HuH-7 (cell line): ENCODE results near the gene P2RY8.
"Not testable (repeated sequence)": the region's sequence is repeated elsewhere in the genome, so short reads cannot be mapped to it uniquely, and the experiment has no call there.

ENCODE experiments used
- DNase-seq: peaks from one replicate; pipeline ENCODE4 v3.0.0; 2011; ENCODE audit warnings: low spot score

The P2RY8 gene

DNA sequence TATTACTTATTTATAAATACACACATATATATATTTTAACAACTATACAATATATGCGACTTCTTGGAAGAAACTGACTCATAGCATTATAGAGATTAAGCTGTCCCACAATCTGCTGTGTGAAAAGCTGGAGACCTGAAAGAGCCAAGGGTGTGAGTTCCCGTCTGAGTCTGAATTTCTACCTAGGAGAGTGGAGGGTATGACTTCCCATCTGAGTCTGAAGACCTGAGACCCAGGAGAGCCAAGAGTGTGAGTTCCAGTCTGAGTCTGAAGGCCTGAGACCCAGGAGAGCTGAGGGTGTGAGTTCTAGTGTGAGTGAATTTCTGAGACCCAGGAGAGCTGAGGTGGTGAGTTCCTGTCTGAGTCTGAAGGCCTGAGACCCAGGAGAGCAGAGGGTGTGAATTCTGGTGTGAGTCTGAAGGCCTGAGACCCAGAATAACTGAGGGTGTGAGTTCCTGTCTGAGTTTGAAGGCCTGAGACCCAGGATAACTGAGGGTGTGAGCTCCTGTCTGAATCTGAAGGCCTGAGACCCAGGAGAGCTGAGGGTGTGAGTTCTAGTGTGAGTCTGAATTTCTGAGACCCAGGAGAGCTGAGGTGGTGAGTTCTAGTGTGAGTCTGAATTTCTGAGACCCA is 8.9 kb upstream of the P2RY8 start:
- DNase-seq = no peak

DNA sequence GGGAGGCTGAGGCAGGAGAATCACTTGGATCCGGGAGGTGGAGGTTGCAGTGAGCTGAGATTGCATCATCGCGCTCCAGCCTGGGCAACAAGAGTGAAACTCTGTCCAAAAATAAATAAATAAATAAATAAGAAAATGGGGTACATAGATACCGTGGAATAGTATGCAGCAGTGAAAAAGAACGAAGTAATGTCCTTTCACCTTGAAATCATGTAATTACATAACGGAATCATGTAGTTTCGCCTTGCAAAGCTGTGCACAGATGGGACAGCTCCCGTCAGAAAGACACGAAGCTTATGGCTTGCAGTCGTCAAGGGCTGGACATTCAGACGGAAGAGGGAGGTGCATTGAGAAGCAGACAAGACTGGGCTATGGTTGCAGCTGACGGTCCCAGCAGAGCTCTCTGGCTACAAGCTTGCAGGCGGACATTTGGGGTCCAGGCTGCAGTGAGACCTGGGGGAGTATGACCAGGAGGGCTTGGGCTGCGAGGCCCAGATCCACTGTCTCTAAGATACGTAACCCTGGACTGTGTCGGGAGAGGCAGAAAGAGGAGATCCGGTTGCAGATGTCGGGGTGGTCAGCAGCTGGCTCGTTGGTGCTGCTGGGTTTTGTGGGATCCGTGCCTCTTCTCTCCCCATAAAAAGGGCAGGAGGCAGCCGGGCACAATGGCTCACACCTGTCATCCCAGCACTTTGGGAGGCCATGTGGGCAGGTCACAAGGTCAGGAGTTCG is 6.2 kb upstream of the P2RY8 start:
- no peak for DNase-seq

DNA sequence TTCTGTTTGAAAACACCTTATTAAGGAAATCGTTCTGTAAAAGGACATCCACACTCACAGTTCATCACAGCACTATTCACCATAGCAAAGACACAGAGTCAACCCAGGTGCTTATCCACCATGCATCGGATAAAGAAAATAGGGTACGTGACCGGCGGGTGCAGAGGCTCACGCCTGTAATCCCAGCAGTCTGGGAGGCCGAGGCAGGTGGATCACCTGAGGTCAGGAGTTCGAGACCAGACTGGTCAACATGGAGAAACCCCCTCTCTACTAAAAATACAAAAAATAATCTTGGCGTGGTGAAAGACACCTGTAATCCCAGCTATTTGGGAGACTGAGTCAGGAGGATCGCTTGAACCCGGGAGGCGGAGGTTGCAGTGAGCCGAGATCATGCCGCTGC is 2.2 kb upstream of the P2RY8 start:
- not testable (repeated sequence) for DNase-seq

DNA sequence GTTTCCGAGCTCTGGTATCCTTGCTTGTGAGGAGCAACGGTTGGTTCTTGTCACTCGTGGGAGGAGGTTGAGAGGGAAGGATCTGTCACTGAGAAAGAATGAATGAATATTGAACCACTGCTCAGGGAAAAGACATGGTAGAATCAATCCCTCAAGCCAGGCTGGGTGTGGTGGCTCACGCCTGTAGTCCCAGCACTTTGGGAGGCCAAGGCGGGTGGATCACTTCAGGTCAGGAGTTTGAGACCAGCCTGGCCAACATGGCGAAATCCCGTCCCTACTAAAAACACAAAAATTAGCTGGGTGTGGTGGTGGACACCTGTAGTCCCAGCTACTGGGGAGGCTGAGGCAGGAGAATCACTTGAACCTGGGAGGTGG is 718 bp upstream of the P2RY8 start:
- DNase-seq = not testable (repeated sequence)

DNA sequence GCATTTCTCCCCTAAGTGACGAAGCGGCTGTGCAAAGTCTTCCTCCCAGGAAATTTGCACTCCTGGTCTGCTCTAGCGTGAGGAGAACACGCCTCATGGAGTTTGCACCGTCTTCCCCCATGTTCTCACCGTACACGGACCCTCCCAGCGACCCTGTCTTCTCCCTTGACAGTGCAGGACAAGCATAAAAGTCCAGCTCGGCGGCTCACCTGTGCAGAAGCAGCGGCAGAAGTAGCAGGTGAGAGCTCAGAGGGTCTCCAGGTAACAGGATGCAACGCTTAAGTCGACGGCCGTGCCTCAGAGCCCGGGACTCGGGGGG is 314 bp downstream of the P2RY8 start:
- no peak for DNase-seq

DNA sequence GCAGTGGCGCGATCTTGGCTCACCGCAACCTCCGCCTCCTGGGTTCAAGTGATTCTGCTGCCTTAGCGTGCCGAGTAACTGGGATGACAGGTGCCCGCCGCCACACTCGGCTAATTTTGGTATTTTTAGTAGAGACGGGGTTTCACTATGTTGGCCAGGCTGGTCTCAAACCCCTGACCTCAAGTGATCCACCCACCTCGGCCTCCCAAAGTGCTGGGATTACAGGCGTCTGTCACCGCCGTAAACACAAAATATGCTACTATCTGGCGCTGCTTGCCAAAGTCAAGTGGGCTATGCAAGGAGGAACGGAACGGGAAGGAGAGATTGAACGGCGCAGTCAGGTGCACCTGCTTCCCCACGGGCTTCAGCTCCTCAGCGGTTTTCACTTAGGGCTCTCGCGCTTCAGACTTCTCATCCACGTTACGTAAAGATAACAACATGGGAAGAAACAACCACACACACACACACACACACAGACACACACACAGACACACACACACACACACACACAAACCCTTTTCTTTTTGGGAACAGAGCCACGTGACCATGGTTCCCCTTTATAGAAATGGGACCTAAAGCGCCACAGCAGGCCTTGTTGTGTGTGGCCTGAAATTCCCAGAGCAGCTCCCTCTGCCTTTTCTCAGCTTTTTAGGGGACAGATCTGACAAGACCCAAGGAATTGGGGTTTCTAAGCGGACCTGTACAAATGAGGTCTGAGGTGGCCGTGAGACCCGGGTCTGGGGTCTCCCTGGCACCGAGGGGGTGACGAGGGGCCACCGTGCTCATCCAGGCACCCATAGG is 1.5 kb downstream of the P2RY8 start:
- DNase-seq = no peak

DNA sequence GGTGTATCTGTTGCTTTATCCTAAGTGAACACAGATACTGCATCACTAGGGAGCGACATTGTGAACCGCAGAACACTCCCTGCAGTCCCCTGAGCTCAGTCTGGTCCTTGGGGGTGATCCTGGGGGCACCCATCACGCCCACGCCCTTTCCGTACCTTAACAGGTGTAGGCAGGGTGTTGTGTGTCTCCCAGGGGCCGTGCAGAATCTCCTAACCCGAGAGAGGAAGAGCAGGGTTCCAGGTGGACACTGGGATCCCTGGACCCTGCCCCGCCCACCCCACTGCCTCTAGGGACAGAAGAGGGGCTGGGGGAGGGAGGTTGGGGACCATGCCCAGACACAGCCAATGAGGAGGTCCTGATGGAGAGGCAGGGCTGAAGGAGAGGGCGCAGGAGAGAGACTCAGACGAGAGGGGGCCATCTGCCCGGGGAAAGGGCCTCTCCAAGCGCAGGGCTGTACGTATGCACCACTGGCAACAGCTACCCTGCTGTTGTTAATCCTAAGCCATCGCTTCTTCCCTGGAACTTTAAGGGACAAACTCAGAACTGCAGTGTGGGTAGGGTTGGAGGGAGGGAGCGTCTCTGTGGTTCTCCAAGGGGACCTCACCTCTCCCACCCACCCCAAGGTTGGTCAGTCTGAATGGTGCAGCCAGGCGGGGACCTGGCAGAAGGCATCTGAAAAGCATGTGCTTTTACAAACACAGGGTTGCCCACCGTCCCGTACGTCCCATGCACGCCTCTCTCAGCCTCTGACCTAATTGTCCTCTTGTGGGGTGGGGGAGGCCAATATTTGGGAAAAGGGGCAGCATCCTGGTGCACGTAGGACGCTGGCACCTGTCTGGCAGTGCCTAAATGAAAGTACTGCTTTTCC is 2.5 kb downstream of the P2RY8 start:
- no peak for DNase-seq

DNA sequence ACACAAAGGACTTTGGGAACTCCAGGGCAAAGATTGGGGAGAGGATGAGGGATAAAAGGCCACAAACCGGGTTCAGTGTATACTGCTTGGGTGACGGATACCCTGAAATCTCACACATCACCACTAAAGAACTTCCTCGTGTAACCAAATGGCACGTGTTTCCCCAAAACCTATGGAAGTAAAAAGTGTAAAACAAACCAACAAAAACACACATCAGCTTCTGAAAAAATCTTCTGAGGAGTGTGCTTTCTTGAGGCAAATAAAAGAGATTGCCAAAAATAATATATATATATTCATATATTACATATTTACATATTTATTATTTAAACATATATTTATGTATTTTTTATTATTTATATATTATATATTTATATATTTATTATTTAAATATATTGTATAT is 3.9 kb downstream of the P2RY8 start:
- no peak for DNase-seq

DNA sequence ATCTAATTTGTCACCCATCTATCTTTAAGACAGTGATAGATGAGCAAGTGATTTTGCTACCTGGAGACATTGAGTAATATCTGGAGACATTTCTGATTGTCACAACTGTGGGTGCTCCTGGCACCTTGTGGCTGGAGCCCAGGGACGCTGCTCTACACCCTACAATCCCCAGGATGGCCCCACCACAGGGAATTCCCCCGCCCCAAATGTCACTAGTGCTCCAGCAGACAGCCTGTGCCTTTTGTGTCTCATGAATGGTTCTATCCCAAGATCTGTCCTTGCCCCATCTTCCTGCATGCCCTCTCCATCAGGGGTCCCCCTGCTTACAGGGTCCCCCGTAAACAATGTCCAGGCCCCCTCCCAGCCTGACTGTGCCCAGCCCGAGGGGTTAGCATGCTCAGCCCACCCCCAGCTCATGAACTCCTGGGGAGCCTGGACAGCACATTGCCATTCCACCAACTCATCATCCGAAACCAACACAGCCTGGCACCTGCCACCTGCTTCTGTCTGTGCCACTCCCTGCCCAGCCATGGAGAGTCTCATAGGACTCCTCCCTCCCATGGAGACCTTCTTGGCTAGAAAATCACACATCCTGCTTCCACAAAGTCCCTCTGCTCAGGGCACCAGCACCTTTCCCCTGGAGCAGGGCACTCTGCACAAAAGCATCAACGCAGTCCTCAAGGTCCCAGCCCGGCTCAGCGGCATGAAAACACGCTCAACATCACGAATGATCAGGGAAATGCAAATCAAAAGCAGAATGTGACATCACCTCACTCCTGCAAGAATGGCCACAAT is 5.7 kb downstream of the P2RY8 start:
- no peak for DNase-seq

DNA sequence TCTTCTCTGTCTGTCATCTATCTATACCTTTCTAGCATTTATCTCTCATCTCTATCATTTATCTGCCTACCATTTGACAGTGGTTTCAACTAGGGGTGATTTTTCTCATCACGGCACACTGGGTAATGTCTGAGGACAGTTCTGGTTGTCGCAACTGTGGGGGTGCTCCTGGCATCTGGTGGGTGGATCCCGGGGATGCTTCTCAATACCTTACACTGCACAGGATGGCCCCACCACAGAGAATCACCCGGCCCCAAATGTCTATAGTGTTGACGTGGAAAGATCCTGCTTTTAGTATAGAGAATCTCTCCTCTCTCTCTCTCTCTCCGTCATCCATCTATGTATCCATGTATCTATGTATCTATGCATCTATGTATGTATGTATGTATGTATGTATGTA is 7.2 kb downstream of the P2RY8 start:
- DNase-seq = no peak

DNA sequence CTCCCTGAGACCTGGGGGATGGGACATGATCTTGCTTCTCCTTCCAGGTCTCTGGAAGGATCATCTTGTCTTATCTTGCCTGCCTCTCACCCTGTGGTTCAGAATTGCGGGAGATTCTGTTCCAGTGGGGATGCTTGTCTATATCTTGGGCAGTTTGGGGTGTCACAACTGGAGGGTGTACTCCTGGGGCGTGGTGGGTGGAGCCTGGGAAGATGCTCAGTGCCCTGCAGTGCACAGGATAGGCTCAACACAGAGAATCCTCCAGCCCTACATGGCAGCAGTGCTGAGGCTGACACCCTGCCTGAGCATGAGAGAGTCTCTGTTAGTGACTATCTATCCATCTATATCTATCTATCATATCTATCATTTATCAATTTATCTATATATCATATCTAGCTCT is 7.7 kb downstream of the P2RY8 start:
- no peak for DNase-seq

DNA sequence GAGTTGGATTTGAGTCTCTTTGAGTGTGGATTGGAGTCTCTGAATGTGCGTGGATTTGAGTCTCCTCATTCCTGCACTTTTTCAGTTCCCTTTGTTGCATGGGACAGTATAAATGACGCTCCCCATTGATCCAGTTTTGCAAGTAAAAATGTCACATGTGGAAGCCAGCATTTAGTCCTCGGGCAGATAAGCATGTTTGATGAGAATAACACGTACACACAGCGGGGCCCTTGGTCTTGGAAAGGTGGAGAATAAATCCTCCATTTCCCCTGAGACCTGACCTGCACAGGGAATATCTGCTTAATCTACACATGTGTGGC is 8.1 kb downstream of the P2RY8 start:
- DNase-seq = no peak

DNA sequence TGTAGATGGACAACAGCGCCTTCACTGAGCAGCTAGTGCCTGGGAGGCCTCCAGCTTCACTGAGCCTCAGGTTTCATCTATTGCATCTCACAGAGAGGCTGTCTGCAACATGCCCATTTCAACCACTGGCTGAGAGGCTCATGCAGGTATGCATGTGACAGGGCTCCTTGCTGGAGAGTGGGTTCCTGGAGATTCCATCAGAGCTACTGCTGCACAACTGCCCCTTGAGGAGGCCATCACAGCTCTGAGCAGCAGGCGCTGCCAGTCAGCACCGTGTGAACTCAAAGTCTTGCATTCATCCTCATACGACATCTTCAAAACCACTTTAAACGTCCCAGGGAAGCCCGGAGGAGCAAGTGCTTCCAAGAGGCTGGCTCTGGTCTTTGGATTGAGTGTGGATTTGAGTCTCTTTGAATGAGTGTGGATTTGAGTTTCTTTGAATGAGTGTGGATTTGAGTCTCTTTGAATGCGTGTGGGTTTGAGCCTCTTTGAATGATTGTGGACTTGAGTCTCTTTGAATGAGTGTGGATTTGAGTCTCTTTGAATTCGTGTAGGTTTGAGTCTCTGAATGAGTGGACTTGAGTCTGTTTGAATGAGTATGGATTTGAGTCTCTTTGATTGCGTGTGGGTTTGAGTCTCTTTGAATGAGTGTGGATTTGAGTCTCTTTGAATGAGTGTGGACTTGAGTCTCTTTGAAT is 8.7 kb downstream of the P2RY8 start:
- no peak for DNase-seq

DNA sequence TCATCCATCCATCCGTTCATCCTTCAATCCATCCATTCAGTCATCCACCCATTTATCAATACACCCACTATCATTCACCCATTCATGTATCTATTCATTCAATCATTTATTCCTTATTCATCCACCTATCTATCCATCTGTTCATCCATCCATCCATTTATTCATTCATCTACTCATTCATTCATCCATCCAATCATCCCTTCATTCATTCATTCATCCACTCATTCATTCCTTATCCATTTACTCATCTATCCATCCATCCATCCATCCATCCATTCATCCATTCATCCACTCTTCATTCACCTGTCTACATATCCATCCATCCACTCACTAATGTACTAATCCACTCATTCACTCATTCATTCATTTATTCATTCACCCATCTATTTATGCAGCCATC is 9.5 kb downstream of the P2RY8 start:
- DNase-seq = no peak

DNA sequence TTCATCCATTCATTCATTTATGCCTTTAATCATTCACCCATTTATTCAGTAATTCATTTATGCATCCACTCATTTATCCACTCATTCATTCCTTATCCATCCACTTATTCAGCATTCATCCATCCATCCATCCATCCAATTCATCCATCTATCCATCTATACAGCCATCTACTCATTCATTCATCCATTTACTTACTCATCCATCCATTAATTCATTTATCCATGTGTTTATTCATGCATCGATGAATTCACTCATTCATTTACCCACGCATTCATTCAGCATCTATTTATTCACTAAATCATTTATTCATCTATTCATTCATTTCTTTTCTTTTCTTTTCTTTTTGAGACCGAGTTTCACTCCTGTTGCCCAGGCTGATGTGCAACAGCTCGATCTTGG is 10.4 kb downstream of the P2RY8 start:
- no peak for DNase-seq

DNA sequence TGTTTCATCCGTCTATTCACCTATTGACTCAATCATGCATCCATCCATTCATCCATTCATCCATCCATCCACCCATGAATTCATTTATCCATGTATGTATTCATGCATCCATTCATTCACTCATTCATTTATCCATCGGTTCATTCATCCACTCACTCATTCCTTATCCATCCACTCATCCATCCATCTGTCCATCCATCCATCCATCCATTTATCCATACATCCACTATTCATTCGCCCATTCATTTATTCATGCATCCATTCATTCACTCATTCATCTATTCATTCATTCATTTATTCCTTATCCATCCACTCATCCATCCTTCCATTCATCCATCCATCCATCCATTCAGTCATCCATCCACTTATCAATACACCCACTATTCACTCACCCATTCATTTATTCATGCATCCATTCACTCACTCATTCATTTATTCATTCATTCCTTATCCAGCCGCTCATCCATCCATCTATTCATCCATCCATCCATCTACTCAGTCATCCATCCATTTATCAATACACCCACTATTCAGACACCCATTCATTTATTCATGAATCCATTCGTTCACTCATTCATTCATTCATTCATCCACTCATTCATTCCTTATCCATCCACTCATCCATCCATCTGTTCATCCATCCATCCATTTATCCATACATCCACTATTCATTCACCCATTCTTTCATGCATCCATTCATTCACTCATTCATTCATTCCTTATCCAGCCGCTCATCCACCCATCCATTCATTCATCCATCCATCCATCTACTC is 11.2 kb downstream of the P2RY8 start:
- no peak for DNase-seq

DNA sequence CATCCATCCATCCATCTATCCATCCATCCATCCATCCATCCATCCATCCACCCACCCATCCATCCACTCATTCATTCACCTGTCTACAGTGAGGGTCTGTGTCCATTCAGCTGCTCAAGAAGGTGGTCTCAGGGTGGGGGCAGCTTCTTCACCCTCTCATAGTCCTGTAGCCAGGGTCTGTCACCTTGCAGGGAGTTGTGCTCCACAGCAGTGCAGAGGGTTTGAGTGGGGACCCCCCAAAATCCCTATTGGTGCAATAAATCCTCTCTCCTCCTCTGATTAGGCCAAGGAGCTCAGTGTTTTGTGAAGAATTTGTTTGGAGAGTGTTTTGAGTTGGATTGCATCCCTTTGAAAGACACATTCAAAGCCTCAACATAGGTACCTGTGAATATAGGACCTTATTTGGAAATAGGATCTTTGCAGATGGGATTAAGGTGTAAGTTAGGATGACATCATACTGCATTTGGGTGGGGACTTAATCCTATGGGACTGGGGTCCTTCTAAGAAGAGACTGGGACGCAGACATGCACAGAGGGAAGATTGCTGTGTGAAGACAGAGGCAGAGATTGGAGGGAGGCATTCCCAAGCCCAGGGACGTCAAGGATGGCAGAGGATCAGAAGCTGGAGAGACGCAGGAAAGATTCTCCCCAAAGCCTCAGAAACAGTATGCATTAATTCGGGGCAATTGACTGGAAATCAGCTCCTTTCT is 12.0 kb downstream of the P2RY8 start:
- no peak for DNase-seq

DNA sequence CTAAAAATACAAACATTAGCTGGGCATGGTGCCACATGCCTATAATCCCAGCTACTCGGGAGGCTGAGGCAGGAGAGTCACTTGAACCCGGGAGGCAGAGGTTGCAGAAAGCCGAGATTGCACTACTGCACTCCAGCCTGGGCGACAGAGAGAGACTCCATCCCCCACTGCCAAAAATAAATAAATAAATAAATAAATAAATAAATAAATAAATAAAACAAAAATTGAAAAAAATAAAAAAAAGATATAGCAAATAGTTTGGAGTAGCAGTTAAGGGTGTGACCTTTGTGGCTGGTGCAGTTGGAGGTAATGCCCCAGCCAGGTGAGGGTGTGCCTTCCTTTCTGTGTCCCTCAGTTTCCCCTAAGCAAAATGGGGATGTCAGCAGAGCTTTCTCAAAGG is 14.1 kb downstream of the P2RY8 start:
- DNase-seq = not testable (repeated sequence)

DNA sequence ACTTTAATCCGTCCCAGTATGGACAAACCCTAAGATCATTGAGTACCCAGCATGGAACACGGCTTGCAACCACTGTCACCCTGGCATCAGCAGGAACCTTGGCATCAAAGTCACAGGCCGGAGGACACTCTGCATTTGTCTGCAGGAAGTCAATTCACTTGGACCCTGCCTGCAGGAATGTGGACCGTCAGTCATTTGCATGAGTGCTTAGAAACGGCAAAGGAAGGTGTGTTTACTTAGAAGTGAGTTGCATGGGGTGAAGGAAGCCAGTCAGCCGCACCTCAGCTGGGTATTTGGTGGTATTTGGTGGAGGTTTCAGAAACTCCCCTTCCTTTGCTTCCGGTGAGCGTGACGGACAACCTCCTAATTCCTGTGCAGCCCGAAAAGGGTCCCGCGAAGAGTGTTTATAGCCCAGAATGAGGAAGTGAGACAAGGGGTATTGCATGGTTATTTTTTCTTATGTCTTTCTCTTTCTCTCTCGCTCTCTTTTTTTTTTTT is 15.5 kb downstream of the P2RY8 start:
- DNase-seq = no peak

DNA sequence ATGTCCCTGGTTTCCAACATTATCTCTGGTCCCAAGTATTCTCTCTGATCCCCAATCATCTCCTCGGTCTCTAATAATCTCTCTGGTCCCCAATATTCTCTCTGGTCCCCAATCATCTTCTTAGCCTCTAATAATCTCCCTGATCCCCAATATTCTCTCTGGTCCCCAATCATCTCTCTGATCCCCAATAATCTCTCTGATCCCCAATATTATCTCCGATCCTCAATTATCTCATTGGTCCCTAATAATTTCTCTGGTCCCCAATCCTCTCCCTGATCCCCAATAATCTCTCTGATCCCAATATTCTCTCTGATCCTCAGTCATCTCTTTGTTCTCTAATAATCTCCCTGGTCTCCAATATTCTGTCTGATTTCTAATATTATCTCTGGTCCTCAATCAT is 16.6 kb downstream of the P2RY8 start:
- no peak for DNase-seq
